Pancreas (tissue), 10 donors: ENCODE data around the gene SLC44A2. TPM values are rescaled to one million over a fixed set of nuclear protein-coding genes. Genes with fewer than 3 reads are reported as not detected.

Experiments used
- ATAC-seq, 4 donors: fragments of 200-7000 bp; cut with Tn5 transposase; one replicate each; pipeline versions ENCODE4 v1.8.0 to v1.9.1; 2020; ENCODE audit warnings: mild to moderate bottlenecking in 4 of 4, moderate library complexity in 4 of 4
- DNase-seq, 6 donors: peaks; one replicate each; pipeline ENCODE4 v3.0.0-alpha.2; 2020
- FAIRE-seq: peaks from 2 replicates; lab custom pipeline; 2012; peaks lifted over from hg19 to GRCh38; lab: Jason Lieb, UNC
- H3K27ac ChIP-seq, 4 donors: fragments of 200-600 bp; sonication (generic); 1 replicate in 3 of 4; 2 replicates in 1 of 4; pipeline versions ENCODE4 v1.5.0 to v1.8.0; 2020
- H3K27me3 ChIP-seq, 4 donors: fragments of 200-600 bp; one replicate each; pipeline ENCODE4 v1.8.0; 2021
- H3K36me3 ChIP-seq, 3 donors: fragments of 200-600 bp; sonication (generic) in 1 of 3; one replicate each; pipeline versions ENCODE4 v1.5.0 to v1.8.0; 2020 to 2021
- H3K4me1 ChIP-seq, 3 donors: fragments of 200-600 bp; one replicate each; pipeline ENCODE4 v1.8.0; 2021
- H3K4me3 ChIP-seq, 4 donors: fragments of 200-600 bp; sonication (generic) in 2 of 4; one replicate each; pipeline versions ENCODE4 v1.5.0 to v1.8.0; 2020 to 2021
- H3K9me3 ChIP-seq, 4 donors: fragments of 200-600 bp; one replicate each; pipeline ENCODE4 v1.8.0; 2021
- WGBS, 2 donors: extraction: QIAGEN DNeasy Blood & Tissue Kit; methylation state at CpG; one replicate each; pipeline ENCODE4 v1.1.7; 2013; 5-methylcytosine and 5-hydroxymethylcytosine counted together
- intact Hi-C, 3 donors: fragments of 100-400 bp; cut with DNase I; formaldehyde crosslinking; loops; one replicate each; pipeline versions ENCODE4 v1.11.1 to v1.14.2; 2022
- polyA plus RNA-seq, 2 donors: library from polyadenylated mRNA; stranded (reverse); fragments of 200-250 nt; gene quantifications; one replicate each; pipeline ENCODE4 v1.2.3, GENCODE V29; 2013
- total RNA-seq, 6 donors: library from RNA; stranded (reverse); fragmentation: NEBNext Ultra II Directional in 4 of 6; extraction: Animal tissue kit (Norgen Biotek cat#: 25700) in 4 of 6; gene quantifications; one replicate each; pipeline versions ENCODE4 v1.2.1 to v1.2.4, GENCODE V29; 2021 to 2023
- TF ChIP-seq, protein P1 (sequence below), 4 donors: fragments of 200-600 bp; sonication (generic) in 3 of 4; IDR thresholded peaks; one replicate each; pipeline versions ENCODE4 v1.5.0 to v1.8.0; 2021; ENCODE audit warnings: antibody characterized with exemption in 4 of 4
- donor health status: healthy with polysubstance abuse.
- donor health status: DM: no; HTN: no; CAD: no; lungs with moderate emphysema.
- donor health status: DM: no; HTN: no; CAD: no.
- donor health status: control.
- donor health status: control.
- donor health status: Bipolar disorder and iron deficiency.
- donor health status: DM: yes; HTN: yes; CAD: no.
- donor health status: DM: no; HTN: no; CAD: no.
- donor health status: DM: no; HTN: no; CAD: no.
- donor health status: DM: yes; HTN: yes; CAD: no.

SLC44A2 gene
- total and polyA plus RNA-seq, 8 donors = 32.7 to 69.0 (median 48.4) TPM

DNA sequence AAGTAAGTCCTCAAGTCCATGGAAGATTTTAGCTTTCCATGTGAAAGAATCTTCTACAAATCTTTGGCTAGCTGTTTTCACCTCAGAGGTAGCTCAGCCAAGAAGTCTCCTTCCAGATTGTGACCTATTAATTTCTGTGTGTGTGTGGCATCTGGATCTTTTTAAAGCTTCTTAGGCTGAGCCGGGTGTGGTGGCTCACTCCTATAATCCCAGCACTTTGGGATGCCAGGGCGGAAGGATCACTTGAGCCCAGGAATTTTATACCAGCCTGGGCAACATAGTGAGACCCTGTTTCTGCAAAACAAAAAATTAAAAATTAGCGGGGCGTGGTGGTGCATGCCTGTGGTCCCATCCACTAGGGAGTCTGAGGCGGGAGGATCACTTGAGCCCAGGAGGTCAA, 13.4 kb upstream of the SLC44A2 start:
- 77 to 85% methylated on average over 5 of the region's 5 CpGs for WGBS, 2 donors
- H3K27ac ChIP-seq = peak overlapping the region in 3 of 4 donors; percentile 38 to 83 (median 80)

DNA sequence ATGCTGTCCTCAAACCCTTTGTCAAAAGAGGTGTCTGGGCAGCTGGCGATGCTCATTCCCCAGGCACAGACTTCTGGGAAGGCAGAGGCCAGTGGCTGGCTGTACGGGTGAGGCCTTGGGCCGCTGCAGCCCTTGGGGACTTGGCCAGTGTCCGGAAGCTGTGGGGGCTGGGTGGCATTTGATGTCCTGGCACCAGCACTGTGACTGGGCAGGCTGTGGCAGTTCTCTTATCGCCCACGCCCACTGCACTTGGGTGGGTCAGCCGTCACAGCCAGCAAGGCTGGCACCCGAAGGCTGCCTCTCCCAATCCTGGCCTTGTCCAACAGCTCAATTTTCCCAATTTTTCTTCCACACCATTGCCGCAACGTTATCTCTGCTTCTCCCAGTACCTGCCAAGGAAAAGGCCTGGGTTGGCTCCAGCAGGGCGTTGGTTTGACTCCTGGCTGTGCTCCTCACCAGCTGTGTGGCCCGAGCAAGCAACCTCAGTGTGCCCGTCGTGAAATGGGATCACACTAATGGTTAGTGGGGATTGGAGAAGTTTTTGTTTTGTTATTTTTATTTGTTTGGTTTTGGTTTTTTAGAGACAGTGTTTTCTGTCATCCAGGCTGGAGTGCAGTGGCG, 12.7 kb upstream of the SLC44A2 start:
- FAIRE-seq = no peak
- 15 to 17% methylated on average over 15 of the region's 15 CpGs for WGBS, 2 donors
- H3K36me3 ChIP-seq = no peaks in the 10 kb centered on the region
- H3K9me3 ChIP-seq = no peaks in the 10 kb centered on the region
- peak overlapping the region in 1 of 4 donors; percentile 5 for H3K4me3 ChIP-seq
- peaks cover 7 to 15% (median 9%) of the 10 kb centered on the region in 3 donors for H3K4me1 ChIP-seq
- peak overlapping the region; percentile 18 to 83 (median 59) for H3K27ac ChIP-seq
- TF ChIP-seq, protein P1, sequence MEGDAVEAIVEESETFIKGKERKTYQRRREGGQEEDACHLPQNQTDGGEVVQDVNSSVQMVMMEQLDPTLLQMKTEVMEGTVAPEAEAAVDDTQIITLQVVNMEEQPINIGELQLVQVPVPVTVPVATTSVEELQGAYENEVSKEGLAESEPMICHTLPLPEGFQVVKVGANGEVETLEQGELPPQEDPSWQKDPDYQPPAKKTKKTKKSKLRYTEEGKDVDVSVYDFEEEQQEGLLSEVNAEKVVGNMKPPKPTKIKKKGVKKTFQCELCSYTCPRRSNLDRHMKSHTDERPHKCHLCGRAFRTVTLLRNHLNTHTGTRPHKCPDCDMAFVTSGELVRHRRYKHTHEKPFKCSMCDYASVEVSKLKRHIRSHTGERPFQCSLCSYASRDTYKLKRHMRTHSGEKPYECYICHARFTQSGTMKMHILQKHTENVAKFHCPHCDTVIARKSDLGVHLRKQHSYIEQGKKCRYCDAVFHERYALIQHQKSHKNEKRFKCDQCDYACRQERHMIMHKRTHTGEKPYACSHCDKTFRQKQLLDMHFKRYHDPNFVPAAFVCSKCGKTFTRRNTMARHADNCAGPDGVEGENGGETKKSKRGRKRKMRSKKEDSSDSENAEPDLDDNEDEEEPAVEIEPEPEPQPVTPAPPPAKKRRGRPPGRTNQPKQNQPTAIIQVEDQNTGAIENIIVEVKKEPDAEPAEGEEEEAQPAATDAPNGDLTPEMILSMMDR (IDR thresholded peaks at IDR 0.05) = no peak
- ATAC-seq = peak; percentile 96 to 99 (median 98)
- peak; percentile 86 to 97 (median 94) for DNase-seq
- H3K27me3 ChIP-seq = no peaks in the 10 kb centered on the region
- intact Hi-C loops = no loop called here

More for the DNA sequence above, 13.4 kb upstream of the SLC44A2 start:
- no peaks in the 10 kb centered on the region for H3K27me3 ChIP-seq
- FAIRE-seq = no peak
- intact Hi-C loops = no loop called here
- H3K9me3 ChIP-seq = no peaks in the 10 kb centered on the region
- no peaks in the 10 kb centered on the region for H3K36me3 ChIP-seq
- peaks cover 7 to 15% (median 9%) of the 10 kb centered on the region in 3 donors for H3K4me1 ChIP-seq
- no peak for ATAC-seq
- DNase-seq = no peak
- TF ChIP-seq, protein P1 (IDR thresholded peaks at IDR 0.05) = no peak
- no peak overlapping the region for H3K4me3 ChIP-seq

DNA sequence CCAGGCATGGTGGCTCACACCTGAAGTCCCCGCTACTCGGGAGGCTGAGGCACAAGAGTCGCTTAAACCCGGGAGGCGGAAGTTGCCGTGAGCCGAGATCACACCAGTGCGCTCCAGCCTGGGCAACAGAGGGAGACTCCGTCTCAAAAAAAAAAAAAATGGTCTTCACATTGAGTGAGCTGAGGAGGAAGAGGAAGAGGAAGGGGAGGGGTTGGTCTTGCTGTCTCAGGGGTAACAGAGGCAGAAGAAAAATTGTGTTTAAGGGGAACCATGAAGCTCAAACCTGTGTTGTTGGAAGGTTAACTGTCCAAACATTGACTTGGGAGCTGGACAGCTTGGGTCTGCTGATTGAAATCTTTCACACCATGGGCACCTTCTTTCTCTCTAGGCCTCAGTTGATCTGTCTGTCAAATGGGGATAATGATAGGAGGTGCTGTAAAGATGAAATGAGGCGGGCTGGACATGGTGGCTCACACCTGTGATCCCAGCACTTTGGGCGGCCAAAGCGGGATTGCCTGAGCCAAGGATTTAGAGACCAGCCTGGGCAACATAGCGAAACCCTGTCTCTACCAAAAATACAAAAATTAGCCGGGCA, 9.8 kb upstream of the SLC44A2 start:
- Histone ChIP-seq H3K27ac (no peak overlapping the region), H3K27me3 (no peaks in the 10 kb centered on the region), H3K9me3 (no peaks in the 10 kb centered on the region), H3K4me1 (peaks cover 7 to 15% (median 9%) of the 10 kb centered on the region in 3 donors), H3K36me3 (no peaks in the 10 kb centered on the region), H3K4me3 (no peak overlapping the region)
- 92 to 95% methylated on average over 14 of the region's 14 CpGs for WGBS, 2 donors
- ATAC-seq (no peak), FAIRE-seq (no peak), DNase-seq (no peak)
- TF ChIP-seq, protein P1 (IDR thresholded peaks at IDR 0.05) = no peak
- intact Hi-C loops = no loop called here

DNA sequence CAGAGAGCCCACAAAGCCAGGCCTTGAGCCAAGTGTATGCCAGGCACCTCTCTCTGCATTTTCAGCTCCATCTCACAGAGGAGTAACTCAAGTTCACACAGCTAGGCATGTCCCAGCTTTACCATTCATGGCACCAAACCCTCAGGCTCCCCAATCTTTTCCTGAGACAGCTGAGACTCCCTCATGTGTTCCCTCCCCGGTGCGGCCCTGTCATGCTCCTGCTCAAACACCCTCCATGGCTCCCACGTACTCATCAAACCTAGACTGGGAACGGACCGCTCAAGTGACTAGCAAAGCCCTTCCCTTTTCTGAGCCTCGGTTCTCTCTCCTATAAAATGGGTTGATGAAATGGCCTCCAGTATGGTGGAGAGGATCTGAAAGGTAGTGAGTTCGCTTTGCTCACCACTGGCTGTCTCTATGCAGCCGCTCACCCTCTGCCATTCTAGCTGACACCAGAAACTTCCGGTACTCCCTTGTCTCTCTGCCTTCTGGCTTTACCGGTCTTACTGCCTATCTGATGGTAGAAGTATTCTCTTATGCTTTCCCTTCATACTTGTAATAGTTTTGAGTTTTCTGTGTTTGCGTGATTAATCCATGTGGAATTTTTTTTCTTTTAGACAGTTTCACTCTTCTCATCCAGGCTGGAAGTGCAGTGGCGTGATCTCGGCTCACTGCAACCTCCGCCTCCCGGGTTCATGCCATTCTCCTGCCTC, 7.8 kb upstream of the SLC44A2 start:
- TF ChIP-seq, protein P1 (IDR thresholded peaks at IDR 0.05) = no peak
- Histone ChIP-seq H3K36me3 (no peaks in the 10 kb centered on the region), H3K9me3 (no peaks in the 10 kb centered on the region), H3K4me3 (no peak overlapping the region), H3K27me3 (no peaks in the 10 kb centered on the region), H3K27ac (peak overlapping the region in 1 of 4 donors; percentile 33), H3K4me1 (peaks cover 5 to 9% (median 7%) of the 10 kb centered on the region in 3 donors)
- peak in 2 of 4 donors; percentile 33 to 50 for ATAC-seq
- intact Hi-C loops = no loop called here
- no peak for DNase-seq
- no peak for FAIRE-seq
- 79 to 81% methylated on average over 15 of the region's 15 CpGs for WGBS, 2 donors
